NCI-H1436 (cell line): ENCODE results near the gene FOSL2.

Experiments used
- DNase-seq: peaks from one replicate; lab custom pipeline; 2025; lab: John Stamatoyannopoulos, UW

Gene FOSL2

GRCh38 chr2:28392297-28393113 is at the start of gene FOSL2:
FOSL2 (plus strand) TSS chr2:28392858; CDS start chr2:28393721, 863 bp downstream.
- DNase-seq: peak; percentile 96

GRCh38 chr2:28343184-28343942 is 49.3 kb upstream of the FOSL2 start:
- no peak for DNase-seq

GRCh38 chr2:28343971-28344715 is 48.5 kb upstream of the FOSL2 start:
- DNase-seq: no peak

GRCh38 chr2:28344756-28345373 is 47.8 kb upstream of the FOSL2 start:
- no peak for DNase-seq

GRCh38 chr2:28345619-28346018 is 47.0 kb upstream of the FOSL2 start:
- no peak for DNase-seq

- no peak for DNase-seq
Measured at GRCh38 chr2:28346587-28346986, 46.1 kb upstream of the FOSL2 start.

- DNase-seq: no peak
Measured at GRCh38 chr2:28347193-28347592, 45.5 kb upstream of the FOSL2 start.

GRCh38 chr2:28347596-28347995 is 45.1 kb upstream of the FOSL2 start:
- DNase-seq: no peak

GRCh38 chr2:28348149-28348567 is 44.5 kb upstream of the FOSL2 start:
- DNase-seq: no peak

GRCh38 chr2:28348921-28349320 is 43.7 kb upstream of the FOSL2 start:
- DNase-seq: no peak

GRCh38 chr2:28349546-28350165 is 43.0 kb upstream of the FOSL2 start:
- no peak for DNase-seq

GRCh38 chr2:28350196-28350595 is 42.5 kb upstream of the FOSL2 start:
- no peak for DNase-seq

- no peak for DNase-seq
Measured at GRCh38 chr2:28350791-28351285, 41.8 kb upstream of the FOSL2 start.

GRCh38 chr2:28351621-28352020 is 41.0 kb upstream of the FOSL2 start:
- no peak for DNase-seq

GRCh38 chr2:28352104-28352503 is 40.6 kb upstream of the FOSL2 start:
- no peak for DNase-seq

- DNase-seq: no peak
Measured at GRCh38 chr2:28352610-28353195, 40.0 kb upstream of the FOSL2 start.

GRCh38 chr2:28354920-28355520 is 37.6 kb upstream of the FOSL2 start:
- DNase-seq: no peak

- DNase-seq: no peak
Measured at GRCh38 chr2:28355521-28356094, 37.0 kb upstream of the FOSL2 start.

- peak; percentile 11 for DNase-seq
Measured at GRCh38 chr2:28356095-28356911, 36.4 kb upstream of the FOSL2 start.
